ENCODE measurements around the gene UBA5.

Gene UBA5

GRCh38 chr3:132654190-132654589 lies 5.9 kb upstream of the UBA5 start:
- DNase-seq (ENCODE audit: low read depth), result no peak

DNA sequence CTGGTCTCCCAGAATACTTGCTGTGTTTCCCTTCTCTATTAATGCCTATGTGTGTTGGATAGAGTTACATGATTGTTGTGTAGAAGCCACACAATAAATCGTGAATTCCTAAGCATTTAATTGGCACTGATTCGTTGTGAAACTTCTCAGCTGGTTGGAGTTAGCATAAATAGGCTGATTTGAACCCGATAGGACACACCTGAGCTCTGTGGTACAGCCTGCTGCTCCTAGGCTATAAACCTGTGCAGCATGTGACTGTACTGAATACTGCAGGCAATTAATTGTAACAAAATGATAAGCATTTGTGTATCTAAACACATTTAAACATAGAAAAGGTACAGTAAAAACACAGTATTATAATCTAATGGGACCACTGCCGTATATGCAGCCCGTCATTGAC lies 5.4 kb upstream of the UBA5 start:
- DNase-seq (ENCODE audit: low read depth), result no peak

DNA sequence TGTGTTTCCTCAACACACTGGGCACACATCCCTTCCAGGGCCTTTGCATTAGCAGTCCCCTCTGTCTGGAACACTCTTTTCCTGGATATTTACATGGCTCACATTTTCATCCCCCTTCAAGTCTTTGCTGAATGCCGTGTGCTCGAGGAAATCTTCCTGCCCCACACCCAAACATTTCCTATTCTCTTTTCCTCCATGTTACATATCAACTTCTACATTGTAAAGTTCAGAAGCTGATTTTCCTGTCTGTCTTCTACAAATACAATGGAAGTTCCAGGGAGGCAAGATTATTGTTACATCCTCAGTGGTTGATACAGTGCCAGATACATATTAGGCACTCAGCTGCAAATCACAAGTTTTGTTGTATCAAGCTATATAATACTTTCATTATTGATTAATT lies 4.7 kb upstream of the UBA5 start:
- no peak for DNase-seq (ENCODE audit: low read depth)

GRCh38 chr3:132657869-132658747 lies 2.0 kb upstream of the UBA5 start:
- no peak for DNase-seq (ENCODE audit: low read depth)

DNA sequence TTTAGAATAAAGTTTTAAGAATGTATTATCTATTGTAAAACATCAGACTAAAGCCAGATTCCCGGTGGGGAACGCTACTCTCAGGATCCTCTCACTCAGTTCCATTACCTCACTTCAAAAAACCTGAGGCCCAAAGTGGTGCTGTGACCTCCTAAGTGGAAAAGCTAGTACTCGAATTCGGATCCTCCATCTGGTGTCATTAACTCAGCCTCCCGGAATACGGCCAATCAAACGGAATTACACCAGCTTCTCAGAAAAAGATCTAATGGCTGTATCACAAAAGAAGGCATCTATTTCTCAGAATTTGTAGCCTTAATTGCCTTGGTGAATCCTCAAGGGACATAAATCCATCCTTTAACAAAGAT lies 1.1 kb upstream of the UBA5 start:
- no peak for DNase-seq (ENCODE audit: low read depth)

DNA sequence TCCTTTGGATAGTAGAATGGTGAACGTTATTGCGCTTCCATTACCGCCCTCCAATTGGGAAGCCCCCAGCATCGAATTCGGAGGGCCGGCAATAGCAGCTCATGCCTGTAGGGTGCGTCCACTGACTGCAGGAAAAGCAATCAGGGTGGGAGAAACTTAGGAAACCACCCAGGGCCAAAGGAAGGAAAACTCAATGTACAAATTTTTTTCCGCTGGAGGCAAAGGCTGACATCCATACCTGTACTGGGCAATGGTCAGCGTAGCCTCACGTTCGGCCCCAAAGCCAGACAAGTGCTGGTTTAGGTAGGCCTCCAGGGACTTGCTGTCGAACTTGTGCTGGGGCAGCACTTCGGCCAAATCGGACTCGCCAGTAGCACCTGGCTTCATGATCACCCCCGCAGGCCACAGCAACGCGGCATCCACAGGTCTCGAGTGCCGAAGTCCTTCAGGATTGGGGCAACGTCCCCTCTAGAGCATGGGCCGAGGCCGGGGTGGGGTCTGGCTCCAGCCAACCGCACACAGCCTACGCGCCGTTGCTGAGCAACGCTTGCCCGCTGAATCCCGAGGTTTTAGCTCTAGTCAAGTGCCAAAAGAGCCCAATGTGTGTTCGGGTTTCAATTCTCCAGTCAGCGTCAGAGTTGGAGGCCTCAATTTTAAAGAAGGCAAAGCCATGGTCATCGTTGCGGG lies 621 bp upstream of the UBA5 start, which contains the start of gene ACAD11:
ACAD11 (minus strand) TSS at position 445 of the 687 bp plus-strand sequence; CDS start at position 387, 58 bp downstream.
- DNase-seq (ENCODE audit: low read depth), result peak; percentile 51

DNA sequence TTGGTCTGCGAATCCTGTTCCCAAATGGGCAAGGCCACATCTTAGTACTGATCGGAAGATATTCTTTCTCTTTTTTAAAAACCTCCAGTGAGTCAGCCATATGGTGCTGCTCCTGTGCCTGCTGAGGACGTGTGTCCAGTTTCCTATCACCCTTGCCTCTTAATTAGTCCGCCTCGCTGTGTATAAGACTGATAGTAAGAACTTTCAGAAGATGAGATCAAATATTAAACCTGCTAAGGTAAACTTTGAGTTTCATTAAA lies 612 bp downstream of the UBA5 start:
- DNase-seq (ENCODE audit: low read depth), result no peak

- DNase-seq (ENCODE audit: low read depth), result no peak
These were observed 972 bp downstream of the UBA5 start for GRCh38 chr3:132661101-132661500.

- DNase-seq (ENCODE audit: low read depth), result no peak
These were observed 2.1 kb downstream of the UBA5 start for GRCh38 chr3:132662212-132662611.

DNA sequence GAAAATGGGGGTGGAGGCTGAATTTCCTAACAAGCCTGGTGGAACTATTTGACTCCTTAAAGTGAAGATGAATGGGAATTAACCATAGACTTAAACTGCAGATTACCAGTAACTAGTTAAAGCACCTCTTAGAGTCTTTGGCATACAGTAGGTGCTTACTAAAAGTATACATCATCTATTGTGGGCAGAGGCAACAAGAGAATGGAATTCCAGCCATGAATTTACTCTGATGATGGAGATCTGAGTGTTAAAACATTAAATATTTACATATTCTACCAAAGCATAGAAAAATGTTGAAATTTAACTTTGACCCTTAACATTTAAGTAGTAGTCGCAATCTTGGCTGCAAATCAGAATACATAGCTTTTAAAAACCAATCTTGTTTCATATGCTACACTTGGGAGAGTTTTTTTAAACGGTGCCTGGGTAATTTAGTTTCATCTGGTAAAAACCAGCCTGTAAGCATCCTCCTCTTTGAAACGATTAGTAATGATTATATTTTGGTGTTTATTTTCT lies 5.2 kb downstream of the UBA5 start:
- DNase-seq (ENCODE audit: low read depth), result no peak

- DNase-seq (ENCODE audit: low read depth), result no peak
These were observed 9.2 kb downstream of the UBA5 start for GRCh38 chr3:132669256-132669777.

DNA sequence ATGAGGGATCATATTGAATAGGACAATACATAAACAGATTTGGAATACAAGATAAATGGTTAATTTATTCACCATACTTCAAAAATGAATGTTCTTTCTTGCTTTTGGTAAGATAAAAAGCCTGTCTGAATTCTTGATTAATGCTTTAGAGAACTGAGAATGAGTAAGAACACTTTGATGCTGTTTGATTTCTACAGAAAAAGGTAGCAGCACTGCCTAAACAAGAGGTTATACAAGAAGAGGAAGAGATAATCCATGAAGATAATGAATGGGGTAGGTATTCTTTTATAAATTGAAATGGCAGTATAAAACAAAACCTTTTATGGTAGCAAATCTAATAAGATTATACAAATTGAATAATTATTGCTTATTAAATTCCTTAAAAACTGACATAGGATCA lies 15.3 kb downstream of the UBA5 start:
- DNase-seq (ENCODE audit: low read depth), result no peak

DNA sequence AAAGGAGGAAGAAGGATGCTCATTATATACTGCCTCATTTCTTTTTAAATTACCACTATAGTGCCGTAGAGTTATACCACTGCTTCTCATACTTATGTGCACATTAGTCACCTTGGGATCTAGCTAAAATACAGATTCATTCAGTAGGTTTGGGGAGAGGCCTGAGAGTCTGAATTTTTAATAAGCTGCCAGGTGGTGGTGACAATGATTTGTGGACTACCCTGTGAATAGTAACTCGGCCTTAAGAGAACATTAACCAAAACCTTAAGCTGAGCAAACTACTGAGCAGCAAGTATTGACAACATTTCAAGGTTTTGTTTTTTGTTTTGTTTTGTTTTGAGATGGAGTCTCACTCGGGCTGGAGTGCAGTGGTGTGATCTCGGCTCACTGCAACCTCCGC lies 19.8 kb downstream of the UBA5 start:
- no peak for DNase-seq (ENCODE audit: low read depth)

DNA sequence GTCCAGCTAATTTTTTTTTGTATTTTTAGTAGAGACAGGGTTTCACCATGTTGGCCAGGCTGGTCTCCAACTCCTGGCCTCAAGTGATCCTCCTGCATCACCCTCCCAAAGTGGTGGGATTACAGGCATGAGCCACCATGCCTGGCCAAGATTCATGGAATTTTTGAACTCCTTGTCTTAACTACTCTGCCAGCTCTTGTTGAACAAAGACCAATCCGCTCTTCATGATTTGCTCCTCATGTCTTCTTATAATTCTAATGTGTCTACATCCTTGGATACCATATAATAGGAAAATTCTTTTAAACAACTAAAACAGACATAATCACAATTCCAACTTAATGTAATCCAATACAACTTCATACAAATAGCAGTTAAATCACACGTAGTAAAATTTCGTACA lies 21.3 kb downstream of the UBA5 start:
- no peak for DNase-seq (ENCODE audit: low read depth)

DNA sequence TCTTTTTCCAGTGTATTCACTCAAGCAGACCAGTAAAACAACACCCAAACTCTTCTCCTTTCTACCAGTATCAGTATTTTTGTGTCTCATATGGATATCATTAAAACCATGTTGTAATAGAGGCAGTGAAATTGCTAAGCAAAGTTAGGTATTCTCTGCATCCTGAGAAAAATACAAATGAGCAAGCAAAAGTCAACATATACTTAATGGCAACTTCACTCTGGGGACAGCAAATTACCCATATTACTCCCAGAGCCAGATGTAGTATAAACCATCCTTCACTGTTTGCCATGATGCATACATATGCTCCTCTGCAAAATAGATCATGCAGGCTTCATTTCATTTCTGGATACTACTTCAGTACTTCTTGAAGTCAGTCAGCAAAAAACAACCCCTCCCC lies 22.1 kb downstream of the UBA5 start:
- no peak for DNase-seq (ENCODE audit: low read depth)

GRCh38 chr3:132690040-132690439 lies 29.9 kb downstream of the UBA5 start:
- DNase-seq (ENCODE audit: low read depth), result no peak

GRCh38 chr3:132694991-132695390 lies 34.9 kb downstream of the UBA5 start:
- DNase-seq (ENCODE audit: low read depth), result no peak

DNA sequence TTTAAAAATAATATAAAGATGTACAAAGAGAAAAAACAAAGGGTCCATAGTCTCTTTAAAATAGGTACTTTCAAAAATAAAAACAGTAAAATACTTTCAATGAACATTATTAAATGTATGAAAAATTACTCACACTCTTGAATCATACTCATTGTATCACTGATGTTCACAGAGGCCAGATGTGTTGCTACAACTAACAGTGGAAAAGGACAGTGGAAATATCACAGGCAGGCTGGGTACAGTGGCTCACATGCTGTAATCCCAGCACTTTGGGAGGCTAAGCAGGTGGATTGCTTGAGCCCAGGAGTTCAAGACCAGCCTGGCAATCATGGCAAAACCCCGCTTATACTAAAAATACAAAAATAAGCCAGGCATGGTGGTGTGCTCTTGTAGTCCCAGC lies 35.3 kb downstream of the UBA5 start:
- DNase-seq (ENCODE audit: low read depth), result no peak

DNA sequence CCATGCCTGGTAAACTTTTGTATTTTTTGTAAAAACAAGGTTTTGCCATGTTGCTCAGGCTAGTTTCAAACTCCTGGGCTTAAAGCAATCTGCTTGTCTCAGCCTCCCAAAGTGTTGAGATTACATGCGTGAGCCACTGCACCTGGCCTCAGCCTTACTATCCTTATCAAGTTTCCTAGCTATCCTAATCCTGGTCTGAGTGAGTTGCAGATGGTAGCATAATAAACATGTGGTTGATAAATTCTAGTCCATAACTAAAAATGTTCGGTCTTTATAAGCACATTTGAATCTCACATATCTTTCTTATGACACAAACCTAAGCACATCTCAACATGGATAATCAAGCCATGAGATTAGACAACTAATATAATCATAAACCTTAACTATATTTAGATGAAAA lies 43.6 kb downstream of the UBA5 start:
- no peak for DNase-seq (ENCODE audit: low read depth)

GRCh38 chr3:132709761-132710160 lies 49.6 kb downstream of the UBA5 start:
- no peak for DNase-seq (ENCODE audit: low read depth)

DNA sequence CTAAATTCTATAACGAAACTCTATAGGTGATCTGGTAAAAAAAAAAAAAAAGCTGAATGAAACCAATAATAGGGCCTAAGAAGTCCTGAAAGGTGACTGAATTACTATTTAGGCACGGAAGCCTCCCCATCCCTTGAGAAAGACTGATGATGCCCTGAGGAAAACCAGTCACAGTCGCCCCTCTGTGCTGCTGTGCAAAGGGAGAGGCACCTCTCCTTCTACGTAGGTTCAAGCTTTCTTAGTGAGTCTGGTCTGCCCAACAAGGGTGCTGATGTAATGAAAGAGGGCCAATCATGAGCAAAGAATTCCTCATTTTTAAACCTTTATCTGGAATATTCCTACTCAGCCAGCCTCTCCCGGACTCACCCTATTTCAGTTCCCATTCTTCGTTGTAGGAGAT lies 50.2 kb downstream of the UBA5 start:
- no peak for DNase-seq (ENCODE audit: low read depth)

DNA sequence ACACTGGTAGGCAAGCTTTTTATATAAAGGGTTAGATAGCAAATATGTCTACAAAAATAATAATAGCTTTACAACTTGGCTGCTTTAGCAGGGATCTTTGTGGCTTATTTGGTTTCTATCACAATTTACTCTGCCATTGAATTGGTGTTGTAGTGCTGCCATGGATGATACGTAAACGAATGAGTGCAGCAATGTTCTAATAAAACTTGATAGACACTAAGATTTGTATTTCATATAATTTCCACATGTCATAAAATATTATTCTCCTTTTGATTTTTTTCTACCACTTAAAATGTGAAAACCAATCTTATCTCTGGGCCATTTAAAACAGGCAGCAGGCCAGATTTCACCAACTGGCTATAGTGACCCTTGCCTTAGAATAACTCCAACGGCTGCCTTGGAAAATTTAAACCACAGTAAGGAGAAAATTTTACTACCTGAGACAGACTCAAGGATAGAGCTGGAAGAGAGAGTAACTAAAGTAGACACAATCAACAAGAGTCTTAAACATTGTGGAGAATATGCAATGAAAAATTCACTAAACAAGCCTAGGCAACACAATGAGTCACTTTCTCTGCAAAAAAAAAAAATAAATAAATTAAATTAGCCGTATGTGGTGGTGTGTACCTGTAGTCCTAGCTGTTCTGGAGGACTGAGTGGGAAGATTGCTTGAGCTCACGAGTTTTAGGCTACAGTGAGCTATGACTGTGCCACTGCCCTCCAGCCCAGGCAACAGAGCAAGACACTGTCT lies 54.0 kb downstream of the UBA5 start:
- DNase-seq (ENCODE audit: low read depth), result no peak

- no peak for DNase-seq (ENCODE audit: low read depth)
These were observed 56.2 kb downstream of the UBA5 start for GRCh38 chr3:132716372-132716771.
